GM19099 (cell line): ENCODE measurements around the gene BLOC1S3.

Experiments used
- POLR2A ChIP-seq: IDR thresholded peaks from 3 replicates; pipeline ENCODE4 v1.6.1; 2011; ENCODE audit warnings: low read depth; ENCODE audit not compliant: insufficient read length; ENCODE audit errors: extremely low read depth

BLOC1S3 gene

GRCh38 chr19:45142016-45142725 lies 36.4 kb upstream of the BLOC1S3 start:
- TF ChIP-seq POLR2A: no peak

DNA sequence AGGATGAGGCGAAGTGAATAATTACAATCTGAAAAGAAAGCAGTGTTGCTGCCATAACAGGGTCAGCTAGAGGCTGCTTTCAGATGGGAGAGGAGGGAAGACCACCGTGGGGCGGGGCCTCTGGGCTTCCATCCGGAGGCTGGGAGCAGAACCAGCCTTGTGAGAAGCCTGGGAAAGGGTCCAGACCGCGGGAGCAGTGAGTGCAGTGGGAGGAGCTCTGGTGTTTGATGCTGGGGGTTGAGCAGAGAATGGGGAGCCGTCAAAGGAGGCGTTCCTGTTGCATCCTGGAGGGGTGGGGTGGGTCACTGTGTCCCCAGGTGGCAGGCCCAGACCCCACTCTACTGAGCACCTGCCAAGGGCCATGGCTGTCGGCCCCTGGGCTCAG lies 35.9 kb upstream of the BLOC1S3 start:
- no peak for TF ChIP-seq POLR2A

DNA sequence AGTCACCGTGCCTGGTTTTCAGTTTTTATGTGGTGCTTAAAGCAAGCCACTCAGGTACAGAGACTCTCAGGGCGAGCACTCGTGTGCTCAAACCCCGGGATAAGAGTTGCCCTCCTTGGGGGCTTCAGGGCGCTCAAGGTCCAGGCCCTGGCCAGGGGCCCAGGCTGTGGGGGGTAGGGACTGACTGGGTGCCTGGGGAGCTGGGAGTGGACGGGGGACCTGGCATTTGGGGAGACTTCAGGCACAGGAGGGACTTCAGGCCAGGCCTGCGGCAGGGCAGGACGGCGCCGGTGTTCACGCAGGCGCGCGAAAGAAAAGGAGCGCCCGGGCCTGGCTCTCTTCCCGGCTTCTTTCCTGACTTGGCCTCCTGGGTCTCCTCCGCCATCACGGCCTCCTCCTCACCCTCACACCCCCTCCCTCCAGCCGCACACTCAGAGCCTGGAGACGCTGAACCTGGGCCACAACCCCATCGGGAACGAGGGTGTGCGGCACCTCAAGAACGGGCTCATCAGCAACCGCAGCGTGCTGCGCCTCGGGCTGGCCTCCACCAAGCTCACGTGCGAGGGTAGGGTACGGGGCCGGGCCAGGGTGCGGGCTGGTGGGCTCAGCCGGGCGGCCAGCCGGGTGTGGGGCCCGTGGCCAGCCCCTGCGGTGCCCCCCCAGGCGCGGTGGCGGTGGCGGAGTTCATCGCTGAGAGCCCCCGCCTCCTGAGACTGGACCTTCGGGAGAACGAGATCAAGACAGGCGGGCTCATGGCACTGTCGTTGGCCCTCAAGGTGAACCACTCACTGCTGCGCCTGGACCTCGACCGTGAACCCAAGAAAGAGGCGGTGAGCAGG lies 33.9 kb upstream of the BLOC1S3 start:
- TF ChIP-seq POLR2A: no peak

DNA sequence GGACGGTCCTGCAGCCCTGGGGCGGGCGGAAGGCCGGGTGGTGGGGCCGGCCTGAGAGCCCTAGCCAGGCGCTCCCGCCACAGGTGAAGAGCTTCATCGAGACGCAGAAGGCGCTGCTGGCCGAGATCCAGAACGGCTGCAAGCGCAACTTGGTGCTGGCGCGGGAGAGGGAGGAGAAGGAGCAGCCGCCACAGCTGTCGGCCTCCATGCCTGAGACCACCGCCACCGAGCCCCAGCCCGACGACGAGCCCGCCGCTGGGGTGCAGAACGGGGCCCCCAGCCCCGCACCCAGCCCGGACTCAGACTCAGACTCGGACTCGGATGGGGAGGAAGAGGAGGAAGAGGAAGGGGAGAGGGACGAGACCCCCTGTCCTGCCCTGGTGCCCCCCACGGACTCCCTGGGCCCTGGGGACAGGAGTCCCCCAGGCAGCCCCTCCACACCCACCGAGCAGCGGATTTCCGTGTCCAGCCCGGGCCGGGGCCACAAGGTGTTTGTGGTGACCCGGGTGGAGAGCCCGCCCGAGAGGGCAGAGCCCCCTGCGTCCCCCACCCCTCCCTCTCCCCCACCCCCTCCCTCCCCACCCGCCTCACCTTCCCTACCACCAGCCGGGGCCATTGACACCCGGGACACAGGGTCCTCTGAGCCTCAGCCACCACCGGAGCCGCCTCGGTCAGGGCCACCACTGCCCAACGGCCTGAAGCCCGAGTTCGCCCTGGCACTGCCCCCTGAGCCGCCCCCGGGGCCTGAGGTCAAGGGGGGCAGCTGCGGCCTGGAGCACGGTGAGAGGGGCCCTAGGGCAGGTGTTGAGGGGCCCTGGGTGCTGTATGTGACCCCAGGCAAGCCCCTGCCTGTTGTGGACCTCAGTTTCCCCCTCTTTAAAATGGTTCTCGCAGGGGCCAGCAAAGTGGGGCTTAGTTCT lies 33.1 kb upstream of the BLOC1S3 start:
- no peak for TF ChIP-seq POLR2A

GRCh38 chr19:45146251-45146650 lies 32.3 kb upstream of the BLOC1S3 start:
- no peak for TF ChIP-seq POLR2A

- no peak for TF ChIP-seq POLR2A
These were observed 31.8 kb upstream of the BLOC1S3 start for GRCh38 chr19:45146741-45147205.

DNA sequence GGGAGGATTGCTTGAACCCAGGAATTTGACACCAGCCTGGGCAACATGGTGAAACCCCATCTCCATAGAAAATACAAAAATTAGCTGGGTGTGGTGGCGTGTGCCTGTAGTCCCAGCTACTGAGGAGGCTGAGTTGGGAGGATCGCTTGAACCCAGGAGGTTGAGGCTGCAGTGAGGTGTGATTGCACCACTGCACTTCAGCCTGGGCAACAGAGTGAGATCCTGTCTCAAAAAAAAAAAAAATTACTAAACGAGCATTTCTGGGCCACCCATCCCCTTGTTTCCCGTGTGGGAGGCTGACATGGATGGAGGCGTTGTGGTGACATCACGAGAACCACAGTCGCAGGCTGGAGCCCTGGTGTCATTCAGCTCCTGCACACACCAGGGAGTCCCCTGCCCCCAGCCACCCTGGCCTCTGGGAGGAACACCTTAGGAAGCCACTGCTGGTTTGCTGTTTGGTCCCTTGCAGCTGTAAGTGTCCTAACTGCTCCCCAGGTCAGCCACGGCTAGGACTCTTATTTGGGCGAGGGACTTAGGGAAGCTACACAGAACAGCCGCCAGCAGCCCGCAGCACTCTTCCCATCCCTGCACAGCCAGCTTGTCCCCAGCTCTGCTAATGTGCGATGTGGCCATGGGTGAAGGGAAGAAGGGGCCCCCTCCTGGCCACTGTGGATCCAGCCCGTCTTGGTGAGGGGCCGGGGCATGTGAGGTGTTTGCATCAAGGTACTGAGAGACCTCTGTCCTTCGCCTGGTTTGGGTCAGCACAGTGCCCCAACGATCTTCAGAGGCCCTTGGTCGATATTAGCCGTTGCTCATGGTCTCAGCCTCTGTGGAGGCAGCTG lies 30.5 kb upstream of the BLOC1S3 start:
- TF ChIP-seq POLR2A: no peak

- TF ChIP-seq POLR2A: no peak
These were observed 29.5 kb upstream of the BLOC1S3 start for GRCh38 chr19:45149129-45149528.

- no peak for TF ChIP-seq POLR2A
These were observed 28.4 kb upstream of the BLOC1S3 start for GRCh38 chr19:45150180-45150579.

DNA sequence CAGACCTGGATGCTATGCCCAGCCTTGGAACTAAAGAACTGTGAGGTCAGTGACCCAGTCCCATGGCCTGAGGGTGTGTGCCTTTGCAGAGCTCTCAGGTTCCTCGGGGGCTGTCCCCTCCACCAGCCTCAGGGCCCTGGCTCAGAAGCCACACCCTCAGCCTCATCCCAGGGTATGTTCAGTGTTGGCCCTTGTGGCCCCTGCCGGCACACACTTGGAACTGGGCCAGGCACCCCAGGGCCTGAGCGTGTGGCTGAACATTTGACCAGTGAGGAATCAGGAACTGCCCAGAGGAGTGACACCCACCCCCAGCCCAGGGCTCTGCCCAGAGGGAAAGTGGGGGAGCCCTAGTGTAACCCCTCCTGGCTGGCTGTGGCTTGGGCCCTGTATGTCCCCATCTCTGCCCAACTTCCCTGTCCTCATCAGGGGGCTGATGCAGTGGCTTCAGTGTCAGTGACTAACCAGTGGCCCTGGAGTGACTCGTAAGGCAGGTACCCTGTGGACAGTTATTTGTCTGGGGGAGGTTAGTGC lies 27.8 kb upstream of the BLOC1S3 start:
- no peak for TF ChIP-seq POLR2A

DNA sequence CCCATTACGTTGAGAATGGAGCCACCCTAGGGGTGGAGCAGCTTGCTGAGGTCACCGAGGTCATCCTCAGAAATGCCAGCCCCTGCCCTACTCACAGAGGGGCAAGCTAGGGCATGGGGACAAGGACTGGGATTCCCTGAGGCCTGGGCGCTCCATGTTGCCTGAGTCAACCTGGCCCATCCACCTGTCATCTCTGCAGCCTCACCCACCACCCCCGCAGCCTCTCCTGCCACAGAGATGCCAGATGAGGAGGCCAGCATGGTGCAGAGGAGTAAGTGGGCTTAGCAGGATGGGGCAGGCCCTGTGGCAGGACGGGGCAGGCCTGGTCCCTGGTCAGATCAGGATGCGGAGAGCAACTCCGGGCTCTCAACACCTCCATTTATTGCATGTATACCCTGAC lies 27.3 kb upstream of the BLOC1S3 start:
- no peak for TF ChIP-seq POLR2A

- no peak for TF ChIP-seq POLR2A
These were observed 26.6 kb upstream of the BLOC1S3 start for GRCh38 chr19:45151821-45152503.

DNA sequence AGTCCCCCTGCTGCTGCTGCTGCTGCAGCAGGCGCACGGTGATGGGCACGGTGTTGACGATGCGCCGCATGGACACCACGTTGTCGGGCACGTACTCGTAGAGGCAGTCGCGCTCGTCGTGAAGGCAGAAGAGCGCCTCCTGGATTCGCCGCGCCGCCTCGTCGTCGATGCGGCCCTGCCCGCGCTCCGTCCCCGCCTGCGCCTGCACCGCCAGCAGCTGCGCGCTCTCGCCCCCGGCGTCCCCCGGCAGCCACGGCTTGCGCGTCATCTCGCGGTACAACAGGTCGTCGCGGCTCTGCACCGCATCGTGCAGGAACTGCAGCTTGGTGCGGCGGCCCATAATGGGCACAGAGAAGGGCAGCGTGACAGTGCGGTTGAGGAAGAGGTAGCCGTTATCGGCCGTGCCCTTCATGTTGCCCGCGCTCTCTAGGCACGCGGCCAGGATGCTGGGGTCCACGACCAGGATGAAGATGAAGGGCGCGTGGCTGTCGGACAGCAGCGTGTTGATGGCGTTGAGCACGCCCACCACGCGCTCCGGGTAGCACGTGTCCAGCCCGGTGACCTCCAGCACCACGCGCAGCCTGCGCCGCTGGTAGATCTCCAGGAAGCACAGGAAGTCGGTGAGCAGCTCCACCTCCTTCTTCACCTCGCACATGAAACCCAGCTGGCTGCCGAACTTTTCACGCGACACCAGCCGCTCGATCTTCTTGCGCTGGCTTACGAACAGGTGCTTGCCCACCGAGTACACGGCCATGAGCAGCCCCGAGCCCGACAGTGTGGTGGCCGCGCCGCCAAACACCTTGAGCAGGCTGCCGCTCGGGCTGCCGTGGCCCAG lies 25.9 kb upstream of the BLOC1S3 start:
- no peak for TF ChIP-seq POLR2A
